Measurements from ENCODE around the gene NANOGP8.
"Not testable (repeated sequence)": the region's sequence is repeated elsewhere in the genome, so short reads cannot be mapped to it uniquely, and the experiment has no call there.

The NANOGP8 gene, protein sequence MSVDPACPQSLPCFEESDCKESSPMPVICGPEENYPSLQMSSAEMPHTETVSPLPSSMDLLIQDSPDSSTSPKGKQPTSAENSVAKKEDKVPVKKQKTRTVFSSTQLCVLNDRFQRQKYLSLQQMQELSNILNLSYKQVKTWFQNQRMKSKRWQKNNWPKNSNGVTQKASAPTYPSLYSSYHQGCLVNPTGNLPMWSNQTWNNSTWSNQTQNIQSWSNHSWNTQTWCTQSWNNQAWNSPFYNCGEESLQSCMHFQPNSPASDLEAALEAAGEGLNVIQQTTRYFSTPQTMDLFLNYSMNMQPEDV

DNA sequence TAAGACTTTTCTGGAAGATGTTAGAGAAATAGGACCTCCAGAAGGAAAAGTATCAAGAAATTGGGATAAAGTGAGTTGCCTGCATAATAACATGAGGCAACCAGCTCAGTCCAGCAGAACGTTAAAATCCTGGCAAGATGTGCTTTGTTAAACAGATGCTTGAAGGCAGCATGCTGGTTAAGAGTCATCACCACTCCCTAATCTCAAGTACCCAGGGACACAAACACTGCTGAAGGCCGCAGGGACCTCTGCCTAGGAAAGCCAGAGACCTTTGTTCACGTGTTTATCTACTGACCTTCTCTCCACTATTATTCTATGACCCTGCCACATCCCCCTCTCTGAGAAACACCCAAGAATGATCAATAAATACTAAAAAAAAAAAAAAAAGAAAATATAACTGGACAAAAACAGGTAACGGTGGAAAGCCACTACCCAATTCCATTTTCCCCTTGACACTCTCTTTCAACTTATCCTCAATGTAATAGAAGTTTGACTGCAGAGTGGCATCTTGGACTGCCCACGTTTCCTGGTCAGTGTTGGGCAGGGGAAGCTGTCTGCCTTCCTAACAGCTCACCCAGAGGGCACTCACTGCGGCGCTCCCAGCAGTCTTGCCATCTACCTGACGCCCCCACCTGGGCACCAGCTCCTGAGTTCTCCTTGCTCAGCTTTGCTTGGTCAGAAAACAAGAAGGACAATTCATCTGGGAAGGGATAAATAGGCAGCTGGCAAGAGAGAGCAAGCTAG lies at the start of gene NANOGP8:
NANOGP8 (minus strand) TSS at position 120 of the 744 bp plus-strand sequence. CDS start 185 bp downstream, outside the sequence.
- DNase-seq = not testable (repeated sequence)

DNA sequence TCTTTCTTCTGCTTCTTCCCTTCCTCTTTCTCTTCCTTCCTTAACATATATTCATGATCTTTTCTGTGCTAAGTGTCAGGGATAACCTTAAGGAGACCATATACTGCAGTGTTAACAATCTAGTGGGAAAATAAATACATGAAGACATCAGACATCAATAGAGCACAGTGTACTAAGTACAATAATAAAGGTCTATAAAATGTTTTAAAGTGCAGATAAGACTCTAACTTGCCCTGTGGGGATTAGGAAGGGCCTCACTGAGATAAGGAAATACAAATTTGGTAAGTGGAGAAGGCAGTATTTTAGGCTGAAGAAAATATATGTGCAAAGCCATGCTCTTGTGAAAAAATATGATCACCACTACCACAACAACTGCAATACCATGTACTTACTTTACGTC lies 49.2 kb upstream of the NANOGP8 start:
- no peak for DNase-seq

DNA sequence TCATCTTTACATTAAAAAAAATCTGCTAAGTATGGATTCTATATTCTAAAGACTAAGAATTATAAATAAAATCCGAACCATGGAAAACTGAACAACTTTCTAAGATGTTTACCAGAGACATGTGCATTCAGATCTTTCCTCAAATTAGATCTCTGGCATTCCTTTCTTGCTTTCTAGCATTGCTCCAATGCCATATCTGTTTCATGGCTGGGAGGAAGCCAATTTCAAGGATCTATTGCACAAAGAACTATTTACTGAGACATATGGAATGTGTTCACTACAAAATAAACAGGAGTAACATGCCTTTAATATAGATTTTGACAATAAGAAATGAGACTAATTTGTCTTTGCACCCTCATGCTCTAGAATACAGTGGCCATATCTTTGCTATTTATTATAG lies 45.1 kb upstream of the NANOGP8 start:
- DNase-seq = peak; percentile 63

DNA sequence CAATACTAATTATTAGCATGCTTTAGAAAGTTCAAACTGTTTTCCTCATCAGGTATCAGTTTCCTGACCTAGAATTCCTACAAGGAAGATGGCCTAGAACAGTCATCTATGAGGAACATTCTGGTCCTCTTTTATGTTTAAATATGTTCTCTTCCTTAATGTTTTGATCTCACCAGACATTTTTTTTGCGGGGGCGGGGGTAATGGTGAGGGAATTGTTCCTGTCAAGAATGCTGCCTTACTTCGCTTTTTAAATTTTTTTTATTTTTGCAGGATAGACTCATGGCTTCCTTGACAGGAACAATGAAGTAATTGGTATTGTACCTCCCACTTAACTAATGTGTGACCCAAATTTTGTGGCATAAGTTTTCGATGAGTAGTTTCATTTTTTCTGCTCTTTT lies 44.3 kb upstream of the NANOGP8 start:
- no peak for DNase-seq

DNA sequence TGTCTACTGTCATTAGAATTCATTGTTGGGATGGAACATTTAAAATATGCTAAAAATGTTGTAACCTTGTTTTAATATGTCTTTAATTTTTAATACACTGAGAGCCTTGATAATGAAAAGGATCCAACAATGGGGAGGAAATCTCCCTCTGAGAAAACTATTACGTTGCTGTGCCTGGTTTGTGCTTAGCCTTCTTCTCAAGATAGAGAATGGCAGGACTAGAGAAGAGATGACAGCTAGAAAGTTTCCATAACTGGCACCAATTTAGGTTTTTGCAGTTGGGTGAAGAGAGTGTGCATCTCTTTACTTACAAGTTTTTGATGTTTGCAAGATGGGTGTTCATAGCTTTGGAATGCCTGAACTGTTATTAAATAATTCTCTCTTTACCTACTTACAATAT lies 42.6 kb upstream of the NANOGP8 start:
- DNase-seq = no peak

DNA sequence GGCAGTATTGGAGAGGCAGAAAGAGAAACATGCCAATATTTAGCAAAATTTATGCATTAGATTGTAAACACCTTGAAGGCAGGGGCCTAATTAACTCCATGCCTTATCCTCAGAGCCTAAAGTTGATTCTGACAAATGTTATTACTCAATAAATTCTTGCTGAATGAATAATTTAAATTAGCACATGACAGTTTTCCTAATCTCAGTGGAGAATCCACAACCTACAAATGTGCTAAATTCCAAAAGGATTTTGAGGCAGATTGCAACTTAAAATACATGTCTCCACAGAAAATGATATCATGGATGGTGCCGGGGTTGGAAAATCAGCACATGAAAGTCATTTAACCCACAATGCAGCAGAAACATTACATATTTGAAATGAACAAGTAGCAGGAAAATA lies 41.1 kb upstream of the NANOGP8 start:
- DNase-seq = peak; percentile 33

DNA sequence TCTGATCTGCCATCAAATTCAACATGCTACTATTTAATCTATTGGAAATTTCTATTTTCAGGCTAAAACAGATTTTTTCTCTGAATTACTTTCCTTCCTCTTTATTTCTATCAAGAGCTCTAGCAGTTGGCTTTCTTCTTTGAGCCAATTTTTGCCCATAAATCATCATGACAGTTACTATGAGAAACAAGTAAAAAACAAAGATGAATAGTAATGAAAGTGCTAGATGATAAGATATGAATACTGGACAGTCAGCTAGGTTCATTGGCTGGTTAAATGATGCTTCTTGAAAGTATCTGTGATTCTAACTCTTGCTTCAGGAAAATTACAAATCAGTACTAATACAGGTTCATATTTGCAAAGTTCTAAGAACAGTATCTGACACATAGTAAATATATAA lies 38.6 kb upstream of the NANOGP8 start:
- DNase-seq = no peak

DNA sequence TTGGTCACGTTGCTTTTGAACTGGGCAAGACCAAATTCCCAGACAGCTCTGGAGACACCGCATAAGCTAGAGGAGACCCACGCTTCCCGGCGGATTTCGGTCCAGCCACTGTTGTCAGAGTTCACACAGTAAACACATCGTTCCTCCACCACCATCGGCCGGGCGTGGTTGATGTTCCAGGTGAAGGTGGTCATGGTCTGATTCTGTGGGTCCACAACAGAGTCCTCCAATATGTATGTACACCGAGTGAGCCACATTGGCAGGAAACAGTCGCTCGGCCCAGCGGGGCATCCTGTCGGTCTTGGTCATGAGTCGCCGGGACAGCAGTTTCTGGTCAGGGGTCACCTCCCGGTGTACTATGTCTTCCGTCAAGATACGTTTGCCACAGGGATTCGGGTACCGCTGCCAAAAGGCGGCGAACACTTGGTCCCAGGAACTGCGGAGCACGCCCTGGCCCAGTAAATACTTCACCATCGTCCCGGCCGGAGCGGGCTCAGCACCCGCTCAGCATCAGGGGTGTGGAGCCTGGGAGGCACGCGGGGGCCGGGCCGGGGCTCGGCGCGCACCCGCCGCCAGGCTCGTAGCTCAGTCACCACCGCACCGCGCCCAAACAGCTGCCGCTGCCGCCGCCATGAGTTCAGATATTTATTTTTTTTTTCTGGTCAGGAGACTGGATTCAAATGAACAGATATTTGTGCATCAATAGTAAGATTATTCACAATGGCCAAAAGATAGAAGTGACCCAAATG lies 36.7 kb upstream of the NANOGP8 start:
- no peak for DNase-seq

DNA sequence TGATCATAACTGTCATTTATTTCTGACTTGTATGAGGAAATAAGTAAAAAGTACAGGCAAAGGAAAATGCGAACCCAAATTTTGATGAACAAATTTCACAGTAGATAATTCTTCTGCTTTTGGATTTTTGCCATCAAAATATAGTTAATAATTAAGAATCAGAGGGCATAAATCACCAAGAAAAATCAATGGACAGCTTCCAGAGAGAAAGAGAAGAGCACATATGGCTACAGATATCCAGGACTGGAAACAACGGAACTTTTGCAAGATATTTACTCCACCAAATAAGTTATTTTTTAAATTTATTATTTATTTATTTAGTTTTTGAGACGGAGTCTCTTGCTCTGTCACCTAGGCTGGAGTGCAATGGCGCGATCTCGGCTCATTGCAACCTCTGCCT lies 35.1 kb upstream of the NANOGP8 start:
- DNase-seq = no peak

DNA sequence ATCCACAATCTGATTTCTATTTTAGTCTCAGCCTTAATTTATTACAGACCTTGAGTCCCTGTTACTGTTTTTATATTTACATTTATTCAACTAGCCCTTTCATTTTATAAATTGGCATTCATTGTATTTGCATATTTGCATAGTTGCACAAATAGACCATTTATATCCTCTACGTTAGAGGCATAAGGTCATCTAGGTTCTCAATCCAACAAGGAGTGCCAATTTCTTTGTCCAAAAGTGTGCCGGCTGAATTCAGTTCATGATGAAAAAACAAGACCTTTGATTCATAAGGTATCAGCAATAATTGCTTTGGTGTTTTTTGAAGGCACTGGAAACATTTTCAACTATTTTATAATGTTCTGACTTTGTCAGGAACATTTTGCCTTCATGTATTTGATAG lies 33.9 kb upstream of the NANOGP8 start:
- no peak for DNase-seq

DNA sequence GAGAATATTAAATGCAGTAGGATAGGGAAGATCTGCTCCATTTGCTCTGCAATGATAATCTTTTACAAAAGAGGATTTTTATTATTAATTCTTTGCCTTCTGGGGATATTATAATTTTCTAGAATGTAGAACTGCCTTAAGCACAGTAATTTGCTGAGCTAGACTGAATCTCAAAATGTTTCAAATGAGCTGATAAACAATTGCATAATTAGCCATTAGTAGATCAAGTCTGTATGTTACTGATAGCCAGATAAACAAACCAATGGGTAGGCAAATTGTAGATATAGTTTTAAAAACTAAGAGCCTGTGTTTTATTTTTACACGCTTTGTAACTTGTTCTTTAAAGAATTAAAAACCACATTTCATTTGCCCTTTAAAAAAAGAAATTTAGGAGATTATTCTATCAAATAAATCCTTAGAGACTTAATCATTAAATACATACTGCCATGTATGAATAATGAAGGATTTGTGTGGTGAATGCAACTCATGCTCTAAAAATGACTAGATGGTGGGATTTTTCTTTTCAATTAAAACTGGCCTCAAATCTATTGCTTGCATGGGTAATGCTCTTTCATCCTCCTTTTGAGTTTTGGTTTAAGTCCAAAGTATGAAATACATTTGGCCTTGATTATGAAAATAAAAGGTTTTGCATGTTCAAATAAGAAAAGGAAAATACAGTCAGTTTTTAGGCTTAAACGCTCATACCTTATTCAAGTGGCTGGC lies 32.6 kb upstream of the NANOGP8 start:
- peak; percentile 51 for DNase-seq

DNA sequence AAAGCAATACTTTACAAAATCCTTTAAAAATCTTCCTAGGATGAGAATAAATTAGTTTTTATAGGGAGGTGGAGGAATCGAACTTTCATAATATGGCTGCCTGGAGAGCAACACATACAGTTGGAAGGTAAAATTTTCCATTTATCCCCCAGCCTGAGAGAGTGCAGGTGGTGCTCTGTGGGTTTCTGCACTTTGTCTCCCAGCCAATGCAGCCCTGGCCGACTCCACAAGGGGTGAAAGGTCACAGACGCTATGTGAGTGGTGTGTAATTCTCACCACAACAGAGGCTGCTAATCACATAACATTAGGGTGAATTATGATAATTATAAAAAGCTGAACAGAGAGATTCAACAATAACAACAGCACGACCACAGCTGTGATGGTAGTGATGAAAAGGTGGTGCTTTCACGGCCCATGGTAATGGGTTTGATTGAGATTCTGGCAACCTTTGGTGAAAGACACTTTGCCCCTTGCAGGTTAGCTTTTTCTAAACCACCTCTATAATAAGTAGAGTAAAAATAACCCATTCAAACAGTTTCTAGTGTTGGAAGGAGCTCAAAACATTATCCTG lies 30.1 kb upstream of the NANOGP8 start:
- DNase-seq = peak; percentile 30

DNA sequence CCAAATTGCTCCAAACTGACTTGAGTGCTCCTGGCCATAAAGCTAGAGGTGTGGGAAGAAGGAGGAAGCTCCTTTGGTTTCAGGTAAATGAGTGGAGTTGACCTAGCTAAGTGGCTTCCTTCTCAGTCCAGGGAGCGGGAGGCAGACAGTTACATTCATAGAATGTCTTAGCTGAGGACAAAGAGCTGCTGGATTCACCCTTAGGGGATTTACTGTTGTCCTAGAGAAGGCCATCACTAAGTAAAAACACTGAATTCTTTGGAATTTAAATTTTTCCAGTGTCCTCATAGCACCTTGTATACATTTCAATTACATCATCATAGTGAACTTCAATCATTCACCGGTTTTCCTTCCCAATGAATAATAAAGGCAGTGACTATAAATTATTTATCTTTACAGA lies 27.3 kb upstream of the NANOGP8 start:
- DNase-seq = no peak

DNA sequence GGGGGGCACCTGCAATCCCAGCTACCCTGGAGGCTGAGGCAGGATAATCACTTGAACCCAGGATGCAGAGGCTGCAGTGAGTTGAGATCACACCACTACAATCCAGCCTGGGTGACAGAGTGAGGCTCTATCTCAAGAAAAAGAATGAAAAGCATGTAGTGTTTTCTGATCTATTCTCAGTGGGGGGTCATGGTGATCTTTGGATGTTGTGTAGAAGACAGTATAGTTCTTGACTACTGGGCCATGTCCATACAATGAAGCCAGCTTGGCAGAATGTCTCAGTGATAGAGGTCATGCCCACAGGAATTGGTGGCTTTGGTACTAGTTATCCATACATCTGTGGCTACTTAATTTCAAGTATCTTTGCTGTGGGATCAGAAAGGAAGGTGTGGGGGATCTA lies 26.8 kb upstream of the NANOGP8 start:
- no peak for DNase-seq

DNA sequence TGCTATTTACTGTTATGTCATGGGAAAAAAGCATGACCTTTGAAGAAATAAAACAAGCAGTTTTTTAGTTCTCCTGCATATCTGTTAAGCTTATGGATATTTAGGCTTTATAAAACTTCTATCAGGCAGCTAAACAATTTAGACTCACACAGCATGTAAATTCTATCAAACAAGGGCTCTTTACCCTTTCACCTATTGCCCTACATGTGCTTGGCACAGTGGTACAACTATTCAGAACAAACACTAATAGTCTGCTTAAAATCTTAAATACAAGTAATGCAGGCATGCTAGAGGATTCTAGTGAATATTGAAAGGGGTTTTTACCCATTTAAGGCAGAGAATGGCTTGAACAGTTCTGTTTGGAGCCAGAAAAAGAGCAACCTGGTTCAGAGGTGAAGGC lies 23.4 kb upstream of the NANOGP8 start:
- no peak for DNase-seq

DNA sequence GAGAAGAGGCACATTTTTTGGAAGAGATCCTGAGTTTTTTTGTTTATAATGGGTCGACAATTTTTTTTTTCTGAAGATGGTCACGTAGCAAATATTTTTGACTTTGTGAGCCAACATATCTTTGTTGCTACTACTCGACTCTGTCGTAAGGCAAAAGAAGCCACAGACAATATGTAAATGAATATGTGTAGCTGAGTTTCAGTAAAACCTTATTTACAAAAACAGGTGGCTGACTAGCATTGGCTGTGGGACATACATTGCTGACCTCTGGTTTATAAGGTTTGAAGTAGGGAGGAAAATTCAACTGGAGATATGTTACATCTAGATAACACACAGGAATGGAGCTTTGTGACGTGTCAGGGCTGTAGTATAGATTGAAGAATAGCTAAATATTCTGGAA lies 22.5 kb upstream of the NANOGP8 start:
- DNase-seq = no peak

DNA sequence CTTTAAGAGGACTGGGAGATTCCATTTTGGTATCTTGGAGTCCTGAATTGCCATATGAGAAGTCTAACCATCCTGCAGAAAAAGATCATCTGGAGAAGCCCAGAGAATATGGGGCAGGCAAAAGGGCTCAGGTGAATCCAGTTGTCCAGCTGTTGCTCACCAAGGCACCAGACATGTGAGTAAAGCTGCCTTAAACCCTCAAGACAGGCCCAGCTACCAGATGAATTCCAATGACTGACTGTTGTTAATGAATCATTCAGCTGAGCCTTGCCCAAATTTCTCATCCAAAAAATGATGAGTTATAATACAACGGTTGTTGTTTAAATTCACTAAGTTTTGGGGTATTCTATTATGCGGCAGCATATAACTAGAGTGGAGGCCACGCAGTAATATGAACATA lies 22.0 kb upstream of the NANOGP8 start:
- no peak for DNase-seq

DNA sequence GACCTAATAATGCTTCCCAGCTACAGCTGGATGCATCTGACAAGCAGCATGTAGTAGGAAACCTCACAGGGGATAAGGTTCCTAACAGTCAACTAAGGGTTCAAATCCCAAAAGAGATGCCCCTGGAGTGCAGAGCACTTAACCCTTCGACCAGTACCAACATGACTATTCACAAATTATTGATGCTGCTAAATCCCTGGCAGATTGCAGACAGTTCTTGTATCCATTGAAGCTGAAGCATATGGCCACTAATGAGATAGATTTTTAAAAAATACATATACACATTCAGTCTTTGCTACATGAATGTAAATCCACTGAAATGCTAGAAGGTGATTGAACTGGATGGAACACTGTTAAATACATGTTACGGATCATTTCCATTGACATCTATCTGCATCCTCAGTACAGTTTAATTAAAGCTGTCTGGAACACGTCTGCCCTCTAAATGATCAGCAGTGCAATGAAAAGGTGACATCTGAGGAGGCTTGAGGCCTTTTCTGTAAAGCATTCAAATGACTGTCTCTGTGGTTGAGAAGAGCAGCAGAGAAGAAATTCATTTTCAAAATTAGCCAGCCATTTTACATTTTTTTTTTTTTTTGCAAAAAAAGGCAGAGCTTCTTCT lies 19.5 kb upstream of the NANOGP8 start:
- DNase-seq = no peak

DNA sequence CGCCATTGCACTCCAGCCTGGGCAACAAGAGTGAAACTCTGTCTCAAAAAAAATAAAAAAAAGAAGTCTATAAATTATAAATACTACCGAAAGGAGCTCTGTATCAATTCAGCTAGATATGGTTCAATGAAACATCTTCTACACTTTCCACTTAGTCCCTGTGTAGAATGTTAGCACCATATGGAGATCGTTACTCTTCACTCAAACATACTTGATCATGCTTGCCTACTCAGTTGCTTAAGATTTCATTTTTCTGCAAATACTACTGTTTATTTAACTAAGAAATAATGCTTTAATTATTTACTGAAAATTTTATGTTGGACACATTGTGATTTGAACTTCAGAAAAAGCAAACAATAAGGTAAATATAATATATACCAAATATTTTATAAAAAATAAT lies 17.1 kb upstream of the NANOGP8 start:
- no peak for DNase-seq

DNA sequence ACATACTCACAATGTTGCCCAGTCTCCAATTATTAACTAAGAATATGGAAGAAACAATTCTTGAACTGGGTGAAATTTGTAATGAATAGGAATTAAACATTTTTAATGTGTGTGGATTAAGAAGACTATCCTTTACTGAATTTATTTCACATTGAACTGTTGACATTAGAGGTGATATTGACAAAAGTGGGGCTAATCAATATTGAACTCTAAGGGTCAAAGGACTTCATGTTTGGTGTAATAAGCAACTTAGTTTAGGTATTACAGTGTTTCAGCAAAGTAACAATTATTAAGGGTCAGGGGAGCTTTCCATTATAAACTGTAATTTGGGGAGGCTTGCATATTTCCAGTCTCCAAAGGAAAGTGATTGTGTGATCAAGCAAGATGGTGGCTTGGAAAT lies 16.2 kb upstream of the NANOGP8 start:
- DNase-seq = no peak

DNA sequence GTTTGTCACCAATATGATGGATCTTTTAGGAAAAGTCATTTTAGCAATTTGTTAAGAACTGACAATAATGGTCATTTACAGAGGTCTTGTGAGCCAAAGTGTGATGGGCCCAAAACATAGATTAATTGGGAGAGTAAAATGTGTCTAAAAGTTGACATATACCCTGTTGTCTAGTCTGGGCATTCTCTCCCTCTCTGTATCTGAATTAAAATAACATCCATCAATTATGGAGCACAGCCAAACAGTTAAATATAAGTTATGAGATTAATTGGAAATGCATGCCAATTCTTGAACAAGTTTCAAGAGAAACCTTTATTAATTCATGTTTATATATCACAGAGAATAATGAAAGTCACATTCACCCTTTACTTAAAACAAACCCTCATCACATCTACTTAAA lies 13.6 kb upstream of the NANOGP8 start:
- DNase-seq = no peak

DNA sequence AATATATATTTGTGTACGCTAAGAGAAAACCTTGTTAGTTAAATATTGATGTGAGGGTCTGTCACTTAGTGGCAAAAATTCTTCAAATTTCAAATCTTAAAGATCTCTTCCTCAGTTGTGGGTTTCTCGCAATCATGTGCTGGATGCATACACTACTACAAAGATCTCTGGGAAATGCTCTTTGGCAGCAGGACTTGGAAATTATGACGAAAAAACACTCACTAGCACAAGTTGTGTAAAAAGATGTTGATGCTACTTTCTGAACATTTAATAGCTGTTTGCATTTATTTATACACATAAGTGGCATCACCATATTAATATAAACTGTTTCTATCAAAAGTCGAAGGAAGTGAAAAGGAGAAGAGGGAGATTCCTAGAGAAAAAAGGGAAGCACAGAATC lies 10.8 kb upstream of the NANOGP8 start:
- DNase-seq = no peak

Data from fibroblast of skin of right quadriceps (primary cell).